H9 (cell line): ENCODE measurements around the gene SUPT3H. TPM values are rescaled to one million over a fixed set of nuclear protein-coding genes. Genes with fewer than 3 reads are reported as not detected.

Source experiments
- DNase-seq: peaks from one replicate; pipeline ENCODE4 v3.0.0-alpha.2; 2017
- H2AFZ ChIP-seq: one replicate; pipeline ENCODE4 v1.6.1; 2013; ENCODE audit warnings: mild to moderate bottlenecking, low read length, control low read depth, moderate library complexity
- H2AK5ac ChIP-seq: 2 replicates; pipeline ENCODE4 v1.6.1; 2013; ENCODE audit warnings: low read length, control low read depth, mixed read lengths; ENCODE audit not compliant: insufficient read length
- H2BK120ac ChIP-seq: one replicate; pipeline ENCODE4 v1.6.1; 2013; ENCODE audit warnings: low read depth, mild to moderate bottlenecking, low read length, control low read depth, inconsistent platforms; ENCODE audit not compliant: poor library complexity, severe bottlenecking
- H2BK12ac ChIP-seq: 2 replicates; pipeline ENCODE4 v1.6.1; 2013; ENCODE audit warnings: low read length, control low read depth, mixed read lengths, low read depth; ENCODE audit not compliant: insufficient read length
- H2BK15ac ChIP-seq: 2 replicates; pipeline ENCODE4 v1.6.1; 2013; ENCODE audit warnings: low read depth, low read length, control low read depth
- H2BK20ac ChIP-seq: one replicate; pipeline ENCODE4 v1.6.1; 2013; ENCODE audit warnings: low read depth, mild to moderate bottlenecking, low read length, control low read depth, inconsistent platforms; ENCODE audit not compliant: poor library complexity, severe bottlenecking
- H2BK5ac ChIP-seq: 2 replicates; pipeline ENCODE4 v1.6.1; 2013; ENCODE audit warnings: low read length, control low read depth, mixed read lengths; ENCODE audit not compliant: insufficient read length
- H3K14ac ChIP-seq: 2 replicates; pipeline ENCODE4 v1.6.1; 2013; ENCODE audit warnings: low read length, control low read depth; ENCODE audit not compliant: insufficient read depth
- H3K18ac ChIP-seq: 2 replicates; pipeline ENCODE4 v1.6.1; 2013; ENCODE audit warnings: low read depth, mild to moderate bottlenecking, mixed read lengths, low read length, control low read depth; ENCODE audit not compliant: insufficient read length
- H3K23ac ChIP-seq: 2 replicates; pipeline ENCODE4 v1.6.1; 2013; ENCODE audit warnings: low read length, control low read depth, mixed read lengths, low read depth; ENCODE audit not compliant: insufficient read length
- H3K23me2 ChIP-seq: 2 replicates; pipeline ENCODE4 v1.6.1; 2013; ENCODE audit warnings: low read depth, mild to moderate bottlenecking, mixed read lengths, low read length, control low read depth; ENCODE audit not compliant: insufficient read length, poor library complexity, severe bottlenecking
- H3K27ac ChIP-seq: 2 replicates; pipeline ENCODE4 v1.5.1; 2013; ENCODE audit warnings: low read length, control low read depth, mixed read lengths, low read depth; ENCODE audit not compliant: insufficient read length
- H3K27me3 ChIP-seq: 2 replicates; pipeline ENCODE4 v1.6.1; 2013; ENCODE audit warnings: low read length, control low read depth, inconsistent platforms; ENCODE audit not compliant: insufficient read depth
- H3K4ac ChIP-seq: 2 replicates; pipeline ENCODE4 v1.6.1; 2013; ENCODE audit warnings: low read depth, mild to moderate bottlenecking, control low read depth, inconsistent platforms, low read length, moderate library complexity
- H3K4me1 ChIP-seq: 2 replicates; pipeline ENCODE4 v1.6.1; 2013; ENCODE audit warnings: low read length, control low read depth, inconsistent platforms; ENCODE audit not compliant: insufficient read depth
- H3K4me2 ChIP-seq: 2 replicates; pipeline ENCODE4 v1.6.1; 2013; ENCODE audit warnings: low read length, control low read depth, mixed read lengths; ENCODE audit not compliant: insufficient read length, insufficient read depth
- H3K56ac ChIP-seq: 2 replicates; pipeline ENCODE4 v1.6.1; 2013; ENCODE audit warnings: low read depth, mild to moderate bottlenecking, mixed read lengths, low read length, control low read depth; ENCODE audit not compliant: insufficient read length
- H3K79me1 ChIP-seq: 2 replicates; pipeline ENCODE4 v1.6.1; 2013; ENCODE audit warnings: low read depth, mild to moderate bottlenecking, moderate library complexity, low read length, control low read depth, inconsistent platforms; ENCODE audit not compliant: insufficient read depth, poor library complexity, severe bottlenecking
- H3K79me2 ChIP-seq: 2 replicates; pipeline ENCODE4 v1.6.1; 2013; ENCODE audit warnings: low read length, control low read depth, inconsistent platforms; ENCODE audit not compliant: insufficient read depth
- H3K9ac ChIP-seq: 2 replicates; pipeline ENCODE4 v1.6.1; 2013; ENCODE audit warnings: low read length, control low read depth, mixed read lengths; ENCODE audit not compliant: insufficient read length; ENCODE audit errors: extremely low read depth
- H3K9me3 ChIP-seq: one replicate; pipeline ENCODE4 v1.6.1; 2013; ENCODE audit warnings: low read depth, low read length, inconsistent platforms; ENCODE audit not compliant: control insufficient read depth
- H3T11ph ChIP-seq: one replicate; pipeline ENCODE4 v1.6.1; 2013; ENCODE audit warnings: mild to moderate bottlenecking, low read length, control low read depth, inconsistent platforms
- H4K20me1 ChIP-seq: one replicate; pipeline ENCODE4 v1.6.1; 2013; ENCODE audit not compliant: control insufficient read depth, insufficient read length, insufficient read depth
- H4K5ac ChIP-seq: 2 replicates; pipeline ENCODE4 v1.6.1; 2013; ENCODE audit warnings: low read depth, mild to moderate bottlenecking, mixed read lengths, low read length, control low read depth; ENCODE audit not compliant: insufficient read length
- H4K8ac ChIP-seq: replicated peaks from 2 replicates; pipeline ENCODE4 v1.6.1; 2013; ENCODE audit warnings: low read length, control low read depth, mixed read lengths, low read depth; ENCODE audit not compliant: insufficient read length
- H4K91ac ChIP-seq: 2 replicates; pipeline ENCODE4 v1.6.1; 2013; ENCODE audit warnings: low read depth, mild to moderate bottlenecking, moderate library complexity, mixed read lengths, low read length, control low read depth; ENCODE audit not compliant: insufficient read length
- H3K27ac Mint-ChIP-seq, 3 experiments: 2 replicates in 2 of 3; 3 replicates in 1 of 3; pipeline ENCODE4 v1.8.0; 2020 to 2021; ENCODE audit warnings: mixed read lengths in 3 of 3, mild to moderate bottlenecking in 1 of 3, moderate library complexity in 1 of 3
- H3K27me3 Mint-ChIP-seq: 2 replicates; pipeline ENCODE4 v1.8.0; 2021; ENCODE audit warnings: low read depth, mild to moderate bottlenecking, moderate library complexity, mixed read lengths
- H3K36me3 Mint-ChIP-seq, 3 experiments: 2 replicates in 2 of 3; 3 replicates in 1 of 3; pipeline ENCODE4 v1.8.0; 2020 to 2021; ENCODE audit warnings: low read depth in 3 of 3, mixed read lengths in 3 of 3; ENCODE audit not compliant: insufficient read depth in 1 of 3
- H3K4me1 Mint-ChIP-seq, 2 experiments: 2 replicates each; pipeline ENCODE4 v1.8.0; 2020; ENCODE audit warnings: mixed read lengths in 2 of 2
- H3K4me3 Mint-ChIP-seq, 2 experiments: 2 replicates in 1 of 2; 3 replicates in 1 of 2; pipeline ENCODE4 v1.8.0; 2020 to 2021; ENCODE audit warnings: mild to moderate bottlenecking in 2 of 2, mixed read lengths in 2 of 2, moderate library complexity in 1 of 2
- H3K9me3 Mint-ChIP-seq, 2 experiments: 2 replicates in 1 of 2; 3 replicates in 1 of 2; pipeline ENCODE4 v1.8.0; 2020; ENCODE audit warnings: mild to moderate bottlenecking in 2 of 2, mixed read lengths in 2 of 2, moderate library complexity in 1 of 2
- CTCF ChIP-seq: fragments of 200-600 bp; sonication (generic); conservative IDR thresholded peaks from 3 replicates; pipeline ENCODE4 v1.8.0; 2021; ENCODE audit warnings: antibody characterized with exemption, mild to moderate bottlenecking
- WGBS: extraction: QIAGEN DNeasy Blood & Tissue Kit; methylation state at CpG from one replicate; pipeline ENCODE4 v1.1.7; 2013; ENCODE audit warnings: missing lambda C conversion rate, low lambda C conversion rate, mixed read lengths; ENCODE audit not compliant: insufficient read length; ENCODE audit errors: extremely low coverage; 5-methylcytosine and 5-hydroxymethylcytosine counted together
- total RNA-seq: library from RNA; stranded (reverse); gene quantifications from 2 replicates; pipeline ENCODE4 v1.2.1, GENCODE V29; 2021

SUPT3H gene
- total RNA-seq, 1 experiment from 2014 or later: 22.5 TPM

GRCh38 chr6:45054610-45055009 is 323.1 kb downstream of the SUPT3H start:
- no peaks in the 10 kb centered on the region; the same call in 1 of the 2 replicates for H3K4me1 ChIP-seq
- H3K27me3 ChIP-seq: no peaks in the 10 kb centered on the region
- DNase-seq: no peak
- no peak overlapping the region for H3K14ac ChIP-seq
- no peak overlapping the region for H2BK15ac ChIP-seq
- no peak overlapping the region for H2BK5ac ChIP-seq
- no peak overlapping the region for H3K4ac ChIP-seq
- H2BK120ac ChIP-seq: no peak overlapping the region
- no peaks in the 10 kb centered on the region; a peak in 1 of 7 replicates for H3K36me3 Mint-ChIP-seq
- H2AFZ ChIP-seq: no peak overlapping the region
- no peaks in the 10 kb centered on the region; the same call in 1 of the 2 replicates for H3K79me2 ChIP-seq
- no peaks in the 10 kb centered on the region for H3K79me1 ChIP-seq
- H4K8ac ChIP-seq: no peak overlapping the region
- H3K9me3 ChIP-seq: no peaks in the 10 kb centered on the region
- H4K91ac ChIP-seq: no peak overlapping the region
- H3K4me3 Mint-ChIP-seq: no peak overlapping the region
- H3K9ac ChIP-seq: no peak overlapping the region
- no peaks in the 10 kb centered on the region for H4K20me1 ChIP-seq
- H2AK5ac ChIP-seq: no peak overlapping the region
- no peak overlapping the region for H2BK20ac ChIP-seq
- no peak overlapping the region for H3K23ac ChIP-seq
- H3K27me3 Mint-ChIP-seq: no peaks in the 10 kb centered on the region
- no peak overlapping the region for H3K18ac ChIP-seq
- no peak overlapping the region for H3K27ac Mint-ChIP-seq
- no peak overlapping the region for H2BK12ac ChIP-seq
- TF ChIP-seq CTCF: no peak
- no peak overlapping the region for H4K5ac ChIP-seq
- peaks cover 0 to 3% of the 10 kb centered on the region in 2 experiments; a peak in 2 of 5 replicates for H3K9me3 Mint-ChIP-seq
- H3T11ph ChIP-seq: no peak overlapping the region
- peaks cover 17 to 23% of the 10 kb centered on the region in 2 experiments for H3K4me1 Mint-ChIP-seq
- H3K56ac ChIP-seq: no peak overlapping the region
- no peaks in the 10 kb centered on the region for H3K23me2 ChIP-seq
- no CpG with 5 or more reads among the region's 1 CpG for WGBS
- no peak overlapping the region for H3K27ac ChIP-seq
- no peak overlapping the region for H3K4me2 ChIP-seq
